Osteoblast (primary cell): ENCODE measurements around the gene ERG. TPM values are rescaled to one million over a fixed set of nuclear protein-coding genes. Genes with fewer than 3 reads are reported as not detected.

Experiments used
- DNase-seq: peaks from one replicate; pipeline ENCODE4 v3.0.0; 2011; ENCODE audit warnings: low spot score, mixed read lengths; ENCODE audit not compliant: insufficient read length; ENCODE audit errors: missing footprints
- H2AFZ ChIP-seq: 2 replicates; pipeline ENCODE4 v1.6.0; 2011; ENCODE audit warnings: mild to moderate bottlenecking, low read length
- H3K27ac ChIP-seq: 2 replicates; pipeline ENCODE4 v1.5.1; 2011; ENCODE audit warnings: mild to moderate bottlenecking, low read depth, low read length, moderate library complexity
- H3K27me3 ChIP-seq: 2 replicates; pipeline ENCODE4 v1.6.0; 2012; ENCODE audit warnings: mild to moderate bottlenecking, control low read depth, inconsistent platforms, low read length, moderate library complexity; ENCODE audit not compliant: insufficient read depth
- H3K36me3 ChIP-seq: 2 replicates; pipeline ENCODE4 v1.5.1; 2011; ENCODE audit warnings: mild to moderate bottlenecking, low read length, control low read depth, moderate library complexity; ENCODE audit not compliant: insufficient read depth
- H3K4me1 ChIP-seq: 2 replicates; pipeline ENCODE4 v1.5.1; 2011; ENCODE audit warnings: mild to moderate bottlenecking, low read length, control low read depth, moderate library complexity; ENCODE audit not compliant: insufficient read depth
- H3K4me2 ChIP-seq: 2 replicates; pipeline ENCODE4 v1.6.0; 2011; ENCODE audit warnings: mild to moderate bottlenecking, low read length; ENCODE audit not compliant: insufficient read depth
- H3K4me3 ChIP-seq: fragments of 200-600 bp; sonication (generic); 3 replicates; pipeline ENCODE4 v1.5.1; 2012; ENCODE audit warnings: mild to moderate bottlenecking, low read length, inconsistent platforms; ENCODE audit not compliant: insufficient read depth
- H3K79me2 ChIP-seq: 2 replicates; pipeline ENCODE4 v1.6.0; 2012; ENCODE audit warnings: mild to moderate bottlenecking, low read length, control low read depth, inconsistent platforms; ENCODE audit not compliant: insufficient read depth
- H3K9me3 ChIP-seq: 2 replicates; pipeline ENCODE4 v1.5.1; 2011; ENCODE audit warnings: low read depth, low read length, control low read depth
- H4K20me1 ChIP-seq: 2 replicates; pipeline ENCODE4 v1.6.0; 2012; ENCODE audit warnings: mild to moderate bottlenecking, low read length, control low read depth; ENCODE audit not compliant: insufficient read depth
- total RNA-seq: library from RNA; depleted of rRNA; stranded (reverse); fragments of >200 nt; gene quantifications from 2 replicates; pipeline ENCODE4 v1.2.3, GENCODE V29; 2012
- TF ChIP-seq, protein P1 (sequence below): IDR thresholded peaks from 2 replicates; pipeline ENCODE4 v1.5.1; 2011; ENCODE audit warnings: mild to moderate bottlenecking, low read depth, low read length, moderate library complexity; ENCODE audit errors: extremely low read depth

Gene ERG
- total RNA-seq, 1 donor: 1.1 TPM

DNA sequence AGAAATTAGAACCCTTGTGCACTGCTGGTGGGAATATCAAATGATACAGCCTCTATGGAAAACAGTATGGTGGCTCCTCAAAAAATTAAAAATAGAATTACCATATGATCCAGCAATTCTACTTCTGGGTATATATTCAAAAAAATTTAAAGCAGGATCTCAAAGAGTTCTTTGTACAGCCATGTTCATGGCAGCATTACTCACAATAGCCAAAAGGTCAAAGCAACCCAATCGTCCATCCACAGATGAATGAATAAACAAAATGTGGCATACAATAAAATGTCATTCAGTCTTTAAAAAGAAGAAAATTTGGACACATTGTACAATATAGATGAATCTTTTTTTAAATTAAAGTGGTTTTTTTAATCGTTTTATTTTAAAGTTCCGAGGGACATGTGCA lies 36.3 kb upstream of the ERG start:
- no peaks in the 10 kb centered on the region for H3K9me3 ChIP-seq
- no peaks in the 10 kb centered on the region for H4K20me1 ChIP-seq
- H3K4me3 ChIP-seq: no peak overlapping the region
- no peak overlapping the region for H2AFZ ChIP-seq
- H3K4me1 ChIP-seq: no peaks in the 10 kb centered on the region
- no peaks in the 10 kb centered on the region for H3K36me3 ChIP-seq
- H3K79me2 ChIP-seq: no peaks in the 10 kb centered on the region
- H3K27me3 ChIP-seq: peaks cover 7% of the 10 kb centered on the region
- DNase-seq: no peak
- no peak overlapping the region for H3K4me2 ChIP-seq
- TF ChIP-seq, protein P1, sequence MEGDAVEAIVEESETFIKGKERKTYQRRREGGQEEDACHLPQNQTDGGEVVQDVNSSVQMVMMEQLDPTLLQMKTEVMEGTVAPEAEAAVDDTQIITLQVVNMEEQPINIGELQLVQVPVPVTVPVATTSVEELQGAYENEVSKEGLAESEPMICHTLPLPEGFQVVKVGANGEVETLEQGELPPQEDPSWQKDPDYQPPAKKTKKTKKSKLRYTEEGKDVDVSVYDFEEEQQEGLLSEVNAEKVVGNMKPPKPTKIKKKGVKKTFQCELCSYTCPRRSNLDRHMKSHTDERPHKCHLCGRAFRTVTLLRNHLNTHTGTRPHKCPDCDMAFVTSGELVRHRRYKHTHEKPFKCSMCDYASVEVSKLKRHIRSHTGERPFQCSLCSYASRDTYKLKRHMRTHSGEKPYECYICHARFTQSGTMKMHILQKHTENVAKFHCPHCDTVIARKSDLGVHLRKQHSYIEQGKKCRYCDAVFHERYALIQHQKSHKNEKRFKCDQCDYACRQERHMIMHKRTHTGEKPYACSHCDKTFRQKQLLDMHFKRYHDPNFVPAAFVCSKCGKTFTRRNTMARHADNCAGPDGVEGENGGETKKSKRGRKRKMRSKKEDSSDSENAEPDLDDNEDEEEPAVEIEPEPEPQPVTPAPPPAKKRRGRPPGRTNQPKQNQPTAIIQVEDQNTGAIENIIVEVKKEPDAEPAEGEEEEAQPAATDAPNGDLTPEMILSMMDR: no peak
- H3K27ac ChIP-seq: no peak overlapping the region

DNA sequence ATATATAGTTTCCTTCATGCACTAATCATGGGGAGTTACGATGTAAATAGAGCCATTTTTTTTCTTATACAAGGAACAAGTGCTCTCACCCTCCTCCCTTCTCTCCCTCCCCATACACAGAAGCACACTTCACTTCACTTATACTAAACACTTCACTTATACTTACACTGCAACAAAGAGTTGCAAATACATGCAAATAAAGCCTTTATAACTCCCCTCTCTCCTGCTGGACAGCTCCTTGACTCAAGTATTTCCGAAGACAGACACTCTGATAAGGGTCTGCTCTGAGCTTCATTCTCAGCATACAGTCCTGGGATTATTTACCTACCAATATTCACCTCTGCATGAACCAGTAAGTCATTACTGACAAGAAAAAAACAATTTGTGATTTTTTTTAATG lies 35.6 kb upstream of the ERG start:
- Histone ChIP-seq H3K9me3 (no peaks in the 10 kb centered on the region), H3K27me3 (peaks cover 7% of the 10 kb centered on the region), H3K79me2 (no peaks in the 10 kb centered on the region), H3K4me3 (no peak overlapping the region), H2AFZ (no peak overlapping the region), H4K20me1 (no peaks in the 10 kb centered on the region), H3K4me2 (no peak overlapping the region), H3K4me1 (no peaks in the 10 kb centered on the region), H3K27ac (no peak overlapping the region), H3K36me3 (no peaks in the 10 kb centered on the region)
- TF ChIP-seq, protein P1: no peak
- no peak for DNase-seq

DNA sequence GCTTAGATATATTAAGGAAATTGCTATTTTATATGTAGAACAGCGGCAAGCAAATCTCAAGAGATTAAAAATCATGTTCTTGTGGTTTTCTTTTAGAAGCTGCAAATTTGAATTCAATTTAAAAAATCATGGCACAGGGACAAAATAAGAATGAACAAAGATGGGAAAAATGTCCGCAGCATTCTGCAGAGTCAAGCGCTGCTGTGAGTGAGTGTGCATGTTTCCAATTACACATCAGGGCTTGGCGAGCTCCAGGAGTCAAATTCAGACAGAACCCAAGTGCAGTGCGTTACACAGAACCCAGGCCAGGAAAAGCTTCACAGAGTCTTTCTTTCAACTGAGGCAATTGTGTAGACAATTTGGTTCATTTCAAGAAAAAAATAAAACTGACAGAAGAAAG lies 33.3 kb upstream of the ERG start:
- H3K27ac ChIP-seq: no peak overlapping the region
- H3K4me2 ChIP-seq: no peak overlapping the region
- H3K4me1 ChIP-seq: no peaks in the 10 kb centered on the region
- no peak overlapping the region for H3K4me3 ChIP-seq
- H4K20me1 ChIP-seq: no peaks in the 10 kb centered on the region
- H3K27me3 ChIP-seq: peaks cover 7% of the 10 kb centered on the region
- no peak overlapping the region for H2AFZ ChIP-seq
- H3K36me3 ChIP-seq: no peaks in the 10 kb centered on the region
- H3K9me3 ChIP-seq: no peaks in the 10 kb centered on the region
- TF ChIP-seq, protein P1: no peak
- no peak for DNase-seq
- H3K79me2 ChIP-seq: no peaks in the 10 kb centered on the region

DNA sequence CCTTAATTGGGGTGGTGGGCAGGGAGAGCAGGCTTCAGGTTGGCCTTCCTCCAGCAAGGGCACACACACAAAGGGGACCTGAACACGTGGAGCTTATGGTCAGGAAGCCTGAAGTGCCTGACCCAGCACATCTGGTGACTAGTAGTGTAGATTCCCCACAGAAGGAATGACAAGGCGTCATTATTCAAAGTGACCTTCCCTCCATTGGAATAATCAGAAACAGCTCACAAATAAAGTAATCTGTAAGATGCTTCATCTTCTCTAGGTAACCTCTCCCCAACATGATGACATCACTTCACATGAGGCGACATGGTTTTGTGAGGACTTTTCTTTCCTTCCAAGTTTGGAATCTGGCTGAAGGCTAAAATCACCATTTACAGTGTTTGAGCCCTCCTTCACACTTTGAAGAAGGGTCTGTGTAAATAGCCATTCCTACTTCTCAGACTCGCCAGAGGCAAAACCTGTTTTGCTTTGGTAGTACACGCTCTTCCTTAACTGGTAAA lies 32.8 kb upstream of the ERG start:
- Histone ChIP-seq H3K9me3 (no peaks in the 10 kb centered on the region), H3K27me3 (peaks cover 7% of the 10 kb centered on the region)
- DNase-seq: no peak

More for the DNA sequence above, 32.8 kb upstream of the ERG start:
- no peaks in the 10 kb centered on the region for H3K36me3 ChIP-seq
- H3K4me2 ChIP-seq: no peak overlapping the region
- H4K20me1 ChIP-seq: no peaks in the 10 kb centered on the region
- H3K79me2 ChIP-seq: no peaks in the 10 kb centered on the region
- no peak overlapping the region for H3K4me3 ChIP-seq
- no peaks in the 10 kb centered on the region for H3K4me1 ChIP-seq
- no peak overlapping the region for H3K27ac ChIP-seq
- TF ChIP-seq, protein P1: no peak
- no peak overlapping the region for H2AFZ ChIP-seq
